Activated T-cell treated with anti-CD3 and anti-CD28 coated beads, Interleukin-2, amount 50 U/mL, for 4 hours (primary cell): ENCODE data around the gene HDGF. TPM values are rescaled to one million over a fixed set of nuclear protein-coding genes. Genes with fewer than 3 reads are reported as not detected.

Experiments used
- ATAC-seq, 2 donors: fragments of 200-7000 bp; cut with Tn5 transposase; one replicate each; pipeline ENCODE4 v1.10.0; 2021
- DNase-seq: peaks from one replicate; pipeline ENCODE4 v3.0.0-alpha.2; 2020
- H3K27me3 Mint-ChIP-seq: one replicate; pipeline ENCODE4 v1.8.0; 2021; ENCODE audit warnings: low read depth, mixed read lengths
- H3K36me3 Mint-ChIP-seq: one replicate; pipeline ENCODE4 v1.8.0; 2022; ENCODE audit warnings: mixed read lengths; ENCODE audit not compliant: insufficient read depth
- H3K4me1 Mint-ChIP-seq: one replicate; pipeline ENCODE4 v1.8.0; 2021; ENCODE audit warnings: low read depth, mixed read lengths
- H3K4me3 Mint-ChIP-seq: one replicate; pipeline ENCODE4 v1.8.0; 2021; ENCODE audit warnings: mild to moderate bottlenecking, moderate library complexity, mixed read lengths
- H3K9me3 Mint-ChIP-seq: one replicate; pipeline ENCODE4 v1.8.0; 2021; ENCODE audit warnings: mixed read lengths
- total RNA-seq, 3 donors: library from RNA; stranded (reverse); gene quantifications; one replicate each; pipeline ENCODE4 v1.2.1, GENCODE V29; 2021

The HDGF gene
- 100 to 1,000 TPM; 221 to 249 (median 230) TPM for total RNA-seq

- no peaks in the 10 kb centered on the region for H3K27me3 Mint-ChIP-seq
- peak within 1 kb of the TSS; percentile 94 for H3K4me3 Mint-ChIP-seq
- DNase-seq: no peak
- H3K9me3 Mint-ChIP-seq: no peaks in the 10 kb centered on the region
- ATAC-seq: no peak
- H3K4me1 Mint-ChIP-seq: peaks cover 46% of the 10 kb centered on the region
- no peaks in the 10 kb centered on the region for H3K36me3 Mint-ChIP-seq
Observed at GRCh38 chr1:156751451-156751756, at the start of gene HDGF. Gene HDGF (minus strand): TSS chr1:156751675. CDS start chr1:156751429, 246 bp downstream.

- Mint-ChIP-seq H3K4me1 (peaks cover 18% of the 10 kb centered on the region), H3K4me3 (no peak overlapping the region), H3K27me3 (no peaks in the 10 kb centered on the region), H3K9me3 (no peaks in the 10 kb centered on the region), H3K36me3 (peaks cover 32% of the 10 kb centered on the region)
- peak; percentile 61 to 78 for ATAC-seq
- peak; percentile 63 for DNase-seq
Observed at GRCh38 chr1:156797212-156797871, 45.9 kb upstream of the HDGF start.

GRCh38 chr1:156796340-156797097 is 45.0 kb upstream of the HDGF start:
- Mint-ChIP-seq H3K4me1 (peaks cover 10% of the 10 kb centered on the region), H3K4me3 (no peak overlapping the region), H3K27me3 (no peaks in the 10 kb centered on the region), H3K36me3 (peaks cover 29% of the 10 kb centered on the region), H3K9me3 (no peaks in the 10 kb centered on the region)
- no peak for ATAC-seq
- no peak for DNase-seq

- ATAC-seq (no peak), DNase-seq (no peak)
- Mint-ChIP-seq H3K9me3 (no peaks in the 10 kb centered on the region), H3K4me3 (no peak overlapping the region), H3K36me3 (peaks cover 33% of the 10 kb centered on the region), H3K4me1 (peaks cover 2% of the 10 kb centered on the region), H3K27me3 (no peaks in the 10 kb centered on the region)
Observed at GRCh38 chr1:156795787-156796186, 44.3 kb upstream of the HDGF start.

GRCh38 chr1:156795374-156795733 is 43.9 kb upstream of the HDGF start:
- ATAC-seq (no peak), DNase-seq (no peak)
- Mint-ChIP-seq H3K9me3 (no peaks in the 10 kb centered on the region), H3K36me3 (peaks cover 33% of the 10 kb centered on the region), H3K4me3 (no peak overlapping the region), H3K27me3 (no peaks in the 10 kb centered on the region), H3K4me1 (peaks cover 1% of the 10 kb centered on the region)

- no peak for DNase-seq
- no peak for ATAC-seq
- H3K4me1 Mint-ChIP-seq: peaks cover 1% of the 10 kb centered on the region
Observed at GRCh38 chr1:156794506-156795373, 43.3 kb upstream of the HDGF start.

GRCh38 chr1:156789621-156790318 is 38.3 kb upstream of the HDGF start:
- H3K4me1 Mint-ChIP-seq: no peaks in the 10 kb centered on the region
- ATAC-seq (no peak), DNase-seq (no peak)
- H3K36me3 Mint-ChIP-seq: peaks cover 41% of the 10 kb centered on the region
- no peaks in the 10 kb centered on the region for H3K27me3 Mint-ChIP-seq
- no peaks in the 10 kb centered on the region for H3K9me3 Mint-ChIP-seq
- H3K4me3 Mint-ChIP-seq: no peak overlapping the region

More at GRCh38 chr1:156794506-156795373, 43.3 kb upstream of the HDGF start:
- Mint-ChIP-seq H3K4me3 (no peak overlapping the region), H3K27me3 (no peaks in the 10 kb centered on the region), H3K9me3 (no peaks in the 10 kb centered on the region), H3K36me3 (peaks cover 36% of the 10 kb centered on the region)

- no peaks in the 10 kb centered on the region for H3K9me3 Mint-ChIP-seq
- no peaks in the 10 kb centered on the region for H3K27me3 Mint-ChIP-seq
- H3K36me3 Mint-ChIP-seq: peaks cover 36% of the 10 kb centered on the region
- ATAC-seq: no peak
- no peak for DNase-seq
- no peaks in the 10 kb centered on the region for H3K4me1 Mint-ChIP-seq
- no peak overlapping the region for H3K4me3 Mint-ChIP-seq
Observed at GRCh38 chr1:156788136-156788535, 36.7 kb upstream of the HDGF start.

GRCh38 chr1:156786640-156787039 is 35.2 kb upstream of the HDGF start:
- H3K4me1 Mint-ChIP-seq: no peaks in the 10 kb centered on the region
- DNase-seq (no peak), ATAC-seq (no peak)
- no peaks in the 10 kb centered on the region for H3K9me3 Mint-ChIP-seq
- no peaks in the 10 kb centered on the region for H3K27me3 Mint-ChIP-seq
- H3K36me3 Mint-ChIP-seq: peaks cover 42% of the 10 kb centered on the region
- H3K4me3 Mint-ChIP-seq: no peak overlapping the region

GRCh38 chr1:156785458-156785857 is 34.0 kb upstream of the HDGF start:
- Mint-ChIP-seq H3K36me3 (peaks cover 46% of the 10 kb centered on the region), H3K9me3 (no peaks in the 10 kb centered on the region), H3K4me1 (peaks cover 1% of the 10 kb centered on the region), H3K4me3 (no peak overlapping the region), H3K27me3 (no peaks in the 10 kb centered on the region)
- ATAC-seq: no peak
- no peak for DNase-seq

GRCh38 chr1:156781585-156782186 is 30.2 kb upstream of the HDGF start:
- ATAC-seq (no peak), DNase-seq (no peak)
- Mint-ChIP-seq H3K36me3 (peaks cover 31% of the 10 kb centered on the region), H3K27me3 (no peaks in the 10 kb centered on the region), H3K4me1 (peaks cover 16% of the 10 kb centered on the region), H3K4me3 (no peak overlapping the region), H3K9me3 (no peaks in the 10 kb centered on the region)

- Mint-ChIP-seq H3K36me3 (peaks cover 33% of the 10 kb centered on the region), H3K9me3 (no peaks in the 10 kb centered on the region), H3K4me3 (no peak overlapping the region), H3K4me1 (peaks cover 40% of the 10 kb centered on the region), H3K27me3 (no peaks in the 10 kb centered on the region)
- DNase-seq (no peak), ATAC-seq (peak; percentile 26 to 54)
Observed at GRCh38 chr1:156777573-156777972, 26.1 kb upstream of the HDGF start.

GRCh38 chr1:156776942-156777341 is 25.5 kb upstream of the HDGF start:
- Mint-ChIP-seq H3K4me1 (peaks cover 46% of the 10 kb centered on the region), H3K36me3 (peaks cover 31% of the 10 kb centered on the region)
- ATAC-seq: no peak

GRCh38 chr1:156775799-156776198 is 24.3 kb upstream of the HDGF start:
- Mint-ChIP-seq H3K9me3 (no peaks in the 10 kb centered on the region), H3K27me3 (no peaks in the 10 kb centered on the region), H3K4me1 (peaks cover 51% of the 10 kb centered on the region), H3K4me3 (no peak overlapping the region), H3K36me3 (peaks cover 27% of the 10 kb centered on the region)
- ATAC-seq (peak; percentile 57 to 66), DNase-seq (no peak)

More at GRCh38 chr1:156776942-156777341, 25.5 kb upstream of the HDGF start:
- no peaks in the 10 kb centered on the region for H3K9me3 Mint-ChIP-seq
- no peak overlapping the region for H3K4me3 Mint-ChIP-seq
- no peak for DNase-seq
- no peaks in the 10 kb centered on the region for H3K27me3 Mint-ChIP-seq
